Mucosa of gallbladder (tissue), 1 donor: ENCODE measurements around the gene LONRF2. TPM values are rescaled to one million over a fixed set of nuclear protein-coding genes. Genes with fewer than 3 reads are reported as not detected.

ENCODE experiments used
- DNase-seq: peaks from one replicate; pipeline ENCODE4 v3.0.0-alpha.2; 2020; ENCODE audit warnings: low spot score
- total RNA-seq: library from RNA; stranded (reverse); gene quantifications from one replicate; pipeline ENCODE4 v1.2.1, GENCODE V29; 2021
- donor health status: DM: no; HTN: no; CAD: no.

Gene LONRF2
- total RNA-seq, 1 donor from 2014 or later = 11.2 TPM

- DNase-seq = no peak
Observed at GRCh38 chr2:100301881-100302584, 20.3 kb downstream of the LONRF2 start.

- DNase-seq = no peak
Observed at GRCh38 chr2:100299548-100299947, 22.8 kb downstream of the LONRF2 start.

GRCh38 chr2:100297511-100297910, 24.8 kb downstream of the LONRF2 start:
- no peak for DNase-seq

GRCh38 chr2:100294162-100294497, 28.2 kb downstream of the LONRF2 start:
- no peak for DNase-seq

GRCh38 chr2:100293341-100294161, 28.8 kb downstream of the LONRF2 start:
- no peak for DNase-seq

GRCh38 chr2:100292022-100292580, 30.2 kb downstream of the LONRF2 start:
- DNase-seq = peak; percentile 76

GRCh38 chr2:100291152-100291970, 30.9 kb downstream of the LONRF2 start:
- peak; percentile 90 for DNase-seq

GRCh38 chr2:100290718-100291151, 31.6 kb downstream of the LONRF2 start:
- no peak for DNase-seq

- no peak for DNase-seq
Observed at GRCh38 chr2:100289020-100289419, 33.3 kb downstream of the LONRF2 start.

- no peak for DNase-seq
Observed at GRCh38 chr2:100286318-100286717, 36.0 kb downstream of the LONRF2 start.

- no peak for DNase-seq
Observed at GRCh38 chr2:100285691-100286090, 36.6 kb downstream of the LONRF2 start.

- DNase-seq = no peak
Observed at GRCh38 chr2:100285011-100285410, 37.3 kb downstream of the LONRF2 start.

GRCh38 chr2:100283724-100284501, 38.4 kb downstream of the LONRF2 start:
- DNase-seq = peak; percentile 84

- no peak for DNase-seq
Observed at GRCh38 chr2:100281521-100282438, 40.5 kb downstream of the LONRF2 start.

GRCh38 chr2:100279586-100280534, 42.4 kb downstream of the LONRF2 start:
- no peak for DNase-seq

- no peak for DNase-seq
Observed at GRCh38 chr2:100278986-100279385, 43.3 kb downstream of the LONRF2 start.

- DNase-seq = no peak
Observed at GRCh38 chr2:100278501-100278900, 43.8 kb downstream of the LONRF2 start.

GRCh38 chr2:100277540-100278207, 44.6 kb downstream of the LONRF2 start:
- DNase-seq = no peak
